GM19238 (cell line): ENCODE results near the gene LGR4.
A peak's percentile ranks its signal among the peaks of the same experiment; 100 is the strongest.

Experiments used
- DNase-seq: peaks from one replicate; pipeline ENCODE4 v3.0.0; 2011; ENCODE audit warnings: low spot score; ENCODE audit not compliant: insufficient read length

The LGR4 gene

GRCh38 chr11:27383645-27384044 lies 88.9 kb downstream of the LGR4 start:
- DNase-seq, result no peak

GRCh38 chr11:27381238-27381666 lies 91.3 kb downstream of the LGR4 start:
- DNase-seq, result no peak

- no peak for DNase-seq
Observed at GRCh38 chr11:27380771-27381170, 91.8 kb downstream of the LGR4 start.

- no peak for DNase-seq
Observed at GRCh38 chr11:27379449-27379848, 93.1 kb downstream of the LGR4 start.

- DNase-seq, result no peak
Observed at GRCh38 chr11:27375370-27375769, 97.2 kb downstream of the LGR4 start.

GRCh38 chr11:27373856-27374602 lies 98.6 kb downstream of the LGR4 start:
- DNase-seq, result no peak

GRCh38 chr11:27373392-27373791 lies 99.2 kb downstream of the LGR4 start:
- DNase-seq, result no peak

GRCh38 chr11:27372164-27372563 lies 100.4 kb downstream of the LGR4 start:
- no peak for DNase-seq

- no peak for DNase-seq
Observed at GRCh38 chr11:27371489-27371888, 101.1 kb downstream of the LGR4 start.

GRCh38 chr11:27370374-27370773 lies 102.2 kb downstream of the LGR4 start:
- no peak for DNase-seq

- no peak for DNase-seq
Observed at GRCh38 chr11:27367881-27368280, 104.7 kb downstream of the LGR4 start.

- no peak for DNase-seq
Observed at GRCh38 chr11:27363576-27364117, 108.9 kb downstream of the LGR4 start.

GRCh38 chr11:27362749-27363575 lies 109.6 kb downstream of the LGR4 start, which contains the start of gene CCDC34:
CCDC34 (minus strand) TSS chr11:27363215; CDS start chr11:27363194, 21 bp downstream.
- DNase-seq, result peak; percentile 89

- no peak for DNase-seq
Observed at GRCh38 chr11:27361649-27362431, 110.8 kb downstream of the LGR4 start.

- DNase-seq, result no peak
Observed at GRCh38 chr11:27358296-27358695, 114.3 kb downstream of the LGR4 start.

- DNase-seq, result no peak
Observed at GRCh38 chr11:27357250-27357649, 115.3 kb downstream of the LGR4 start.

- DNase-seq, result no peak
Observed at GRCh38 chr11:27356624-27357222, 115.9 kb downstream of the LGR4 start.

GRCh38 chr11:27355575-27356104 lies 117.0 kb downstream of the LGR4 start:
- DNase-seq, result no peak

- no peak for DNase-seq
Observed at GRCh38 chr11:27354359-27354965, 118.1 kb downstream of the LGR4 start.
